ENCODE results near the gene EPSTI1.
"Not testable (repeated sequence)": the region's sequence is repeated elsewhere in the genome, so short reads cannot be mapped to it uniquely, and the experiment has no call there.

Gene EPSTI1, protein sequence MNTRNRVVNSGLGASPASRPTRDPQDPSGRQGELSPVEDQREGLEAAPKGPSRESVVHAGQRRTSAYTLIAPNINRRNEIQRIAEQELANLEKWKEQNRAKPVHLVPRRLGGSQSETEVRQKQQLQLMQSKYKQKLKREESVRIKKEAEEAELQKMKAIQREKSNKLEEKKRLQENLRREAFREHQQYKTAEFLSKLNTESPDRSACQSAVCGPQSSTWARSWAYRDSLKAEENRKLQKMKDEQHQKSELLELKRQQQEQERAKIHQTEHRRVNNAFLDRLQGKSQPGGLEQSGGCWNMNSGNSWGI

DNA sequence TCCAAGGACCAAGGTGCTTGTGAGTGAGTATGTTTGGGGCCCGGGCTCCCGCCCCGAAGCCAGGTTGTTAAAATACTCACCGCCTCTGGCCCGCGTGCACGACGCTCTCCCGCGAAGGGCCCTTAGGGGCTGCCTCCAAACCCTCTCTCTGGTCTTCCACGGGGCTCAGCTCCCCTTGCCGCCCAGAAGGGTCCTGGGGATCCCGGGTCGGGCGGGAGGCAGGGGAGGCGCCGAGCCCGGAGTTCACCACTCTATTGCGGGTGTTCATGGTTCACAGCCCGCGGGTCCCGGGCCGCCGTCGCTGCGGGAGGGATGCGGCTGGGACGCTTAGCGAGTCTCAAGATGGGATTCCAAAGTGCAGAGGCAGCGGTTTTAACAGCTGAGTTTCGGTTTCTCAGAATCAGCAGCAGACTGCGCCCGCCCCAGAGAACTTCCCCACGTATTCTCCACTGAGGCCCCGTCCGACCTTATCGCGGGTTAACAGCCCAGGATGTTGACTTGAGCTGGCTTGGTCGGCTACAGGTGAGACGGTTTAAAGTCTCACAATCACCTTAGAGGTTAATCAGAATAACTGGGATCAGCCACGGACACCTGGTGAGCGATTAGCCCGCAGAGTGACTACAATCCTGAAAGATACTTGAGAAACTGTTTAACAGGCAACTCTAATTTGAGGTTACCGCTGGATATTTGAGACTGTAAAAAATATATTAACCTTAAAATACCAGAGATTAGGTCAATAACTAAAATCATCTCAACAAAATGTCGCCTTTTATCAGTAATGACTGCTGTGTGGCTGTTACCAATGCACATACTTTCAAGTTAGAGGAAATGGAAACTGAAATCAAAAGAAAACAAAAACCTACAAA lies at the start of gene EPSTI1:
Gene EPSTI1, minus strand, starts transcription at position 344 of the 866 bp plus-strand sequence. Its CDS starts 76 bp downstream, at position 268.
- DNase-seq (ENCODE audit: low read depth), result peak; percentile 62

DNA sequence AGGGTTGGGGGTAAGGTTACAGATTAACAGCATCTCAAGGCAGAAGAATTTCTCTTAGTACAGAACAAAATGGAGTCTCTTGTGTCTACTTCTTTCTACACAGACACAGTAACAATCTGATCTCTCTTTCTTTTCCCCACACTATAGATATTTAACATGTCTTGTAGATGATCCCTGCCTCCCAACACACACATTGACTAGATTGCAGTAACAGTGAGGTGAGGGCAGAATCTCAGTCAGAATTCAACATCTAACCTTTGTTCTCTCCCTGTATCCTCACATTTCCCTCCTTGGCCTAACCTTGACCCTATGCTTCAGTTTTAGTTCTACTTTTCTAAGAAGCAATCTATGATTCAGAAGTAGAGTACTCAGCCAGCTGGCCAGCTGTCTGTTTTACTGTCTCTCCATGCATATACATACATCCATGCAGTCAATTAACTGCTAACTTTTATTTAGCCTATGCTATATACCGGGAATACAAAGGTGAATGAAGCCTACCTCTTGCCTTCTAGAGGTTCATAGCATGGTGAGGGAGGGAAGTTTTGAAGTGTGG lies 49.4 kb upstream of the EPSTI1 start:
- DNase-seq (ENCODE audit: low read depth), result no peak

DNA sequence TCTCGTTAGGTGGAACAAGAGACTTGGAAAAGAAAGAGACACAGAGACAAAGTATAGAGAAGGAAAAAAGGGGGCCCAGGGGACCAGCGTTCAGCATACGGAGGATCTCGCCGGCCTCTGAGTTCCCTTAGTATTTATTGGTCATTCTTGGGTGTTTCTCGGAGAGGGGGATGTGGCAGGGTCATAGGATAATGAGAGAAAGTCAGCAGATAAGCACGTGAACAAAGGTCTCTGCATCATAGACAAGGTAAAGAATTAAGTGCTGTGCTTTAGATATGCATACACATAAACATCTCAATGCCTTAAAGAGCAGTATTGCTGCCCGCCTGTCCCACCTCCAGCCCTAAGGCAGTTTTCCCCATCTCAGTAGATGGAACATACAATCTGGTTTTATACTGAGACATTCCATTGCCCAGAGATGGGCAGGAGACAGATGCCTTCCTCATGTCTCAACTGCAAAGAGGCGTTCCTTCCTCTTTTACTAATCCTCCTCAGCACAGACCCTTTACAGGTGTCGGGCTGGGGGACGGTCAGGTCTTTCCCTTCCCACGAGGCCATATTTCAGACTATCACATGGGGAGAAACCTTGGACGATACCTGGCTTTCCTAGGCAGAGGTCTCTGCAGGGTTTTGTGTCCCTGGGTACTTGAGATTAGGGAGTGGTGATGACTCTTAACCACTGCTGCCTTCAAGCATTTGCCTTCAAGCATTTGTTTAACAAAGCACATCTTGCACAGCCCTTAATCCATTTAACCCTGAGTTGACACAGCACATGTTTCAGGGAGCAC lies 48.7 kb upstream of the EPSTI1 start:
- not testable (repeated sequence) for DNase-seq (ENCODE audit: low read depth)

DNA sequence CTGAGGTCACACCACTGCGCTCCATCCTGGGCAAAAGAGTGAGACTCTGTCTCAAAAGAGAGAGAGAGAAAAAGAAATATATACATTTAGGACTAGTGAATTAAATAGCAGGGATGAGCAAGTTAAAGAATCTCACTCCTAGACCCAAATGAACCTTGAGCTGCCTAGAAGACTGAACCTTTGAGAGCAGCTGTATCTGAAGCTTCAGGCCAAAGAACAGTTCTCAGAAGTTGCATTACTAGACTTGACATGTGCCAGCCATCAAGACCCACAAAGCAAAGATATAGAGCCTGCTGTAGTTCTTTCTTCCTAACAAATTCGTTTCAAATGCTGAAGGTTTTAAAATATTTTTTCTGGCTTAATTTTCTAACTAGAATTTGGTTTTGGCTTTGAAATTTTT lies 47.9 kb upstream of the EPSTI1 start:
- DNase-seq (ENCODE audit: low read depth), result no peak

DNA sequence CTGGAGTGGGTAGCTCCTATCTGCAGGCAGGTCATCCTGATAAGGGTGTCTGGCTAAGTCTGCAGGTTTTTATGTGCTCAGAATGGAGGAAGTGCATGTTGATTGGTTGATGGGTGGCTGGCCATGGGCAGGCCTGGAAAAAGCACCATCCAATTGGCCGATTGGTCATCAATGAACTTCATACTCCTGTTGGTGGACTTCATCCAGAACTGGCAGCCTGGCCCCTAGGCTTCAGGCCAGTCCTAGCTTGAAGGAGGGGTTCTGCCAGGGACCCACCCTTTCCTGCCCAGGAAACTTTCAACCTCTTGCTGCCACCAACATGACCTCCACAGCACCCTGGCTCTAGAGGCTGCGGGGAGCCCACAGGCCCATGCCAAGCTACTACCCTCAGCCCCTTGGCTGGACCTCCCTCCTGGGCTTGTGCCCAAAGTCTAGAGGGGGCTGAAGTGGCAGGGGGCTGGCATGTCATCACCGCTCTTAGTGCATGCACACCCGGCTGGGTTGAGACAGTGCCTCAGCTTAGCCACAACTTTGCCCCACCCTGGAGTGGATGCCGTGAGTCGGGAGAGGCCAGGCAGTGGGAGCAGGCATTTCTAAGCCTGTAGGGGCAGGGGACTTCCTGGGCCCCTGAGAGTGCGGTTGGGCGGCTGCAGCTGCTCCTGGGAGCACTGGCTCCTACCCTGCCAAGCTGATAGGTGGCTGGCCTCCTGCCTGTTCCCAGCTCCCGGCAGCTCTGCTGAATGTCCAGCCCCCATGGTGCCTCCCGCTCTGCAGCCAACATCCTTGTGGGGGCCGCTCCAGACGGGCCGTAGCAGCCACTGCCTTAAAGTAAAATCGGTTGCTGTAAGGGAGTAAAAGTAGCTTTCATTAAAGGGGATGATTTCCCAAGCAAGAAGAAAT lies 44.6 kb upstream of the EPSTI1 start:
- DNase-seq (ENCODE audit: low read depth), result no peak

DNA sequence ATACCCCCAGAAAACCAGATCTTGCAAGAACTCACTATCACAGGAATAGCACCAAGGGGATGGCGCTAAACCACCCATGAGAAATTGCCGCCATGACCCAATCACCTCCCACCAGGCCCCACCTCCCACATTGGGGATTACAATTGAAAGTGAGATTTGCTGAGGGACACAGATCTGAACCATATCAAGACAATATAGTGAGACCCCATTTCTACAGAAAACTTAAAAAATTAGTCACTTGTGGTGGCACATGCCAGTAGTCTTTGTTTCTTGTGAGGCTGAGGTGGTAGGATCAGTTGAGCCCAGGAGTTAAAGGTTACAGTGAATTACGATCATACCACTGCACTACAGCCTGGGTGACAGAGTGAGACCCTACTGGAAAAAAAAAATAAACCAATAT lies 41.0 kb upstream of the EPSTI1 start:
- DNase-seq (ENCODE audit: low read depth), result no peak

DNA sequence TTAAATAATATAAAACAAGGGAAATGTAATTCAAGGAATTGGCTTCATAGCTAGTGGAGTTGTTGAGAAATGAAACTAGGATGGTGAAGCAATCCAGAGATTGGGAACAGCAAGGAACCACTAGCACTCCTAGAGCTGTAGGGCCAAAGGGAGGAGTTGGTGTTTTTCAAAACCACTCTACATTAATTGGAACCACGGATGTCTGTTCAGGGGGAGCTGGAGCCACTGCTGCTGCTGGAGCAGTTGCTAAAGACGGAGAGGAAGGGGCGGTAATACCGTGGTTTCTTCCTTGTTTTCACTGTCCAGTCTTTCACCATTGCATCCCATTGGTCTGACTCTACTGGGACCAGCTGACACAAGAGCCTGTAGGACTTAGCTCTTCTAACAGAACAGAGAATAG lies 39.8 kb upstream of the EPSTI1 start:
- DNase-seq (ENCODE audit: low read depth), result no peak

DNA sequence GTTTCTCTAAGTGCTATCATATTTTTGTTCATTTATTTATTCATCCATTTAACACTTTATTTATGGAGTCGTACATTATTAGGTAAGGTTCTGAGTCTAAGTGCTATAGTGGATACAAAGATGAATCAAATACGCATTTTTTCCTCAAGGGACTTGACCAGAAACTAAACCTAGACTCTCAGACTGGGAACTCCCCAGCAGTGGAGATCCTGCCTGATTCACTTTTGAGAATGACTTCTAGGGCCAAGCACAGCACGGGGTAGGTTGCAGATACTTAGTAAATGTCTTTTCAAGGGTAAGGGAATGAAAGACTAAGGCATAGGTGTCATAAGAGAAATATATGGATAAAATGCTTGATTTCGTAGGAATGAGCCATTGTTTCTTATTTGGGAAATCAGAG lies 38.5 kb upstream of the EPSTI1 start:
- no peak for DNase-seq (ENCODE audit: low read depth)

DNA sequence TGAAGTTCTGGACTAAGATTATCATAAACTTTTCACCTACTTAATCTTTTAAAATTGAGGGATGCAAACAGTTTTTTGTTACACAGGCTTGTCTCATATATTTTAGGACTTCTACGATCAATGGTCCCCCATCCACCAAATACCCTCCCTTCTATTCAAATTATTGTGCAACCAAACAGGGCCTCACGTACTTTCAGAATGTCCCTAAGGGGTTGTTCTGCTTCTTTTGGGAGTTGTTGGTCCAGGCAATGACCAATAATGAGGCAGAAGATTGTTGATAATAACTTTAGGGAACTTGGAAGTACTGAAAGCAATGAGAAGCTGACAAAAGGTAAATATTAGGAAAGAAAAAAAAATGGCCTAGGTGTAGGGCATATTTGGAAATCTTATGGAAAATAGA lies 34.2 kb upstream of the EPSTI1 start:
- DNase-seq (ENCODE audit: low read depth), result no peak

DNA sequence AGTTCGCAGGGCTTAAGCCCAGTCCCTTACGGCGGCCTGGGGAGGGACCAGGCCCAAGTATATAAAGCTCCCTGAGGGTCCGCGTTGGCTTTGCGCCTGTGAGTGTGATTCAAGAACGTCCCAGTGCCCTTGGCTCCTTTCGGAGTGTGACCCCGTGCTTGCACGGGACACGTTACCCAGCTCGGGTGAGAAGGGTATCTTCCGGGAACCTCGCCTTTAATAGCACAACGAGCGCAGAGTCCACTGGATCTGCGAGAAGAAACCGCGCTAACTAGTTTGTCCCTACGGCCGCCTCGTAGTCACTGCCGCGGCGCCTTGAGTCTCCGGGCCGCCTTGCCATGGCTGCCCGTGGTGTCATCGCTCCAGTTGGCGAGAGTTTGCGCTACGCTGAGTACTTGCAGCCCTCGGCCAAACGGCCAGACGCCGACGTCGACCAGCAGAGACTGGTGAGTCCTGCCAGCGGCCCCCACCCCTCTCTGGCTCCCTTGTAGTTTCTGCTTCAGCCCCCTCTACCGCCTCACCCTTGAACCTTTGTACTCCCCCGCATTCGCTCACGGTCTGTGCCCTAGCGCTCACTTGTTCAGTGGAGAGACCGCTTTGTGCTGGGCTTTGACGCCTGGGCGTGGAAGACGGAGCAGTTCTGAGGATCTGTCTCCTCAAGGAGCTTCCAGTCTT lies 31.4 kb upstream of the EPSTI1 start, which contains the start of gene DNAJC15:
Gene DNAJC15, plus strand, starts transcription at position 298 of the 675 bp plus-strand sequence. Its CDS starts 41 bp downstream, at position 339.
- peak; percentile 59 for DNase-seq (ENCODE audit: low read depth)

DNA sequence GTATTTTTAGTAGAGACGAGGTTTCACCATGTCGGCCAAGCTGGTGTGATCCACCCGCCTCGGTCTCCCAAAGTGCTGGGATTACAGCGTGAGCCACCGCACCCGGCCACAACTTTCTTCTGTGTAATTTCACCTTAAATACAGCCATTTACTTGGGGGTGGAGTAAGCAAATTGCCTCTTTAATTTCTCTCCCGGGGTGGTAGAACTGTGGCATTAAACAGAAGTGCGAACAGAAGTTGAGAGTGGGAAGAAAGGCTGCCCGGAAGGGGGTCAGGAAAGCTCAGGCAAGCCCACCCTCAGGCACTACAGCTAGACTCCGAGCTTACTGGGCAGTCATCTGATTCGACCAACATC lies 30.9 kb upstream of the EPSTI1 start:
- no peak for DNase-seq (ENCODE audit: low read depth)

DNA sequence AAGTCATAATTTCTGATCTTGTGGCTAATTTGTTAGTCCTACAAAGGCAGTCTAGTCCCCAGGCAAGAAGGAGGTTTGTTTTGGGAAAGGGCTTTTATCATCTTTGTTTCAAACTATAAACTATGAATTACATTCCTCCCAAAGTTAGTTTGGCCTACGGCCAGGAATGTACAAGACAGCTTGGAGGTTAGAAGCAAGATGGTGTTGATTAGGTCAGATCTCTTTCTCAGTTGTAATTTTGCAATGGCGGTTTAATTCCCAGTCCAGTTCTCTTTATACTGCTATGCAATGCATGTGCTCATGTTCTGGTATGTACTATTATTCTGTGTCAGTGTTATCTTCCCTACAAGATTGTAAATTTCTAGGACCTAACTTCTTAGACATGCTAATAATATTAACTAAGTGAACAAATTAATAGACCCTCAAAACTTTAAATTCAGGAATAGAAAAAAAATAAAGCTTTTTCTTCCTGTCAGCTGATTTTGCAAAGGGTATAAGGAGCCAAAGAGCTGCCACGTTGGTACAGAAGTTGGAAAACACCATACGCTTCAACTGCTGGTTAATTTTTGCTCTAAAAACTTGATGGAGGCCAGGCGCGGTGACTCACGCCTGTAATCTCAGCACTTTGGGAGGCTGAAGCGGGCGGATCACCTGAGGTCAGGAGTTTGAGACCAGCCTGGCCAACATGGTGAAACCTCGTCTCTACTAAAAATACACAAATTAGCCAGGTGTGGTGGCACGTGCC lies 30.1 kb upstream of the EPSTI1 start:
- DNase-seq (ENCODE audit: low read depth), result no peak

DNA sequence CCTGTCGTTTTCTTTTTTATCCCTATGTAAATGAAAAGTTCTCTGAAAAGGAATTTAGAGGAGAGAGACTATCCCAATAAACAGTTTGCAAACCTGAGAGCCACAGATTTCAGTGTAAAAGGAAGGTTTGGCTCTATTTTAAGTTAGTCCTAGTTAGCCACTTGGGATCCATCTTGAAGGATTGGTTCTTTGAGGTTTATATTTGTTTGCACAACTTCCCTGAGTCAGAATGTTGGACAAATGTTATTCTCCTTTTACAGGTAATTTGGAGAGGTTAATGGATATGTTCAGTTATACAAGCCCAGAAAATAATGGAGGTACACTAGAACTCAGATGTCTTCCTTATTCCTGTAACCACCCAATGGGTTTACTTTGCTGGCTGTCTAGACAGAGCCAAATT lies 28.8 kb upstream of the EPSTI1 start:
- DNase-seq (ENCODE audit: low read depth), result no peak

DNA sequence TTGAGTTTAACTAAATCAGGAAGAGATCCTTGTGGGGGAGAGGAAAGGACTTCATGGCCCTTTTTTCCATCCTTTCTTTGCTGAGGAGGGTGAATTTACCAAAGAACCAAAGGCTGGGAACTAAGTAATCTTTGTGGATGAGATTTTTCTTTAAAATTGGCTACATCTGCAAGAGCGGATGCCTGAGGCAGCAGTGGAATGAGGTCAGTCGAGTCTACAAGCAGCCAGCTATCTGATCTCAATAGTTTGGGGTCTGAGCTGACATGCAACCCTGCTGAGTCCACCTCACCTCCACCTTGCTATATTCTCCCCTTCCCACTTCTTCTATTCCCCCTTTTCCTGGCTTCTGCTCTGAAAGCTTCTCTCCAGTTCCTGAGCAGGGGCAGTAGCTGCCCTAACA lies 27.8 kb upstream of the EPSTI1 start:
- DNase-seq (ENCODE audit: low read depth), result no peak

DNA sequence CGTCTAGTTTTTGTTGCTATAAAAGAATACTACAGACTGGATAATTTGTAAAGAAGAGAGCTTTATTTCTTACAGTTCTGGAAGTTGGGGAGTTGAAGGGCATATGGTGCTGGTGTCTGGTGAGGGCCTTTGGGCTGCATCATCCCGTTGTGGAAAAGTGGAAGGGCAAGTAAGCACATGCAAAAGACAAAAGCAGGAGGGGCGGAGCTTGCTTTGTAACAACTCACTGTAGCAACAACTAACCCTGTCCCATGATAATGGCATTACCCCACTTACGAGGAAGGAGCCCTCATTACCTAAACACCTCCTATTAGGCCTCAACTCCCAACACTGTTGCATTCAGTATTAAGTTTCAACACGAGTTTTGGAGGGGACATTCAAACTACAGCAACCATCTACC lies 24.2 kb upstream of the EPSTI1 start:
- no peak for DNase-seq (ENCODE audit: low read depth)

DNA sequence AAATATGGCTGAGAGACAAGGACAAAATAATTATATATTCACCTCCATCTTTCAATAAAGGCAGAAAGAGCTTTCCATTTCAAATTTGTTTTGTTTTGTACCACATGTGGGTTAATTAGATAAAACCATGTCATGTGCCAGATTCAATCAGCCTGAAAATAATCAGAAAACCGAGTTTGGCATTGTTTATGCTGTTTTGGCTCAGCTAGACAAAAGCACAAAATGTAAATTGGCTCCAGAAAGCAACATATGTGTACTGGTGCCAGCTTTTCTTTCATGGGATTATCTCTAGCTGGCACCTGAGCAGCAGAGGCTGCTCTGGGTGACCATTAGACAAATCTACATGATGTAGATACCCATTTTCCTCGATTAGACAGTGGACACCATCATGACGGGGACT lies 22.1 kb upstream of the EPSTI1 start:
- no peak for DNase-seq (ENCODE audit: low read depth)

DNA sequence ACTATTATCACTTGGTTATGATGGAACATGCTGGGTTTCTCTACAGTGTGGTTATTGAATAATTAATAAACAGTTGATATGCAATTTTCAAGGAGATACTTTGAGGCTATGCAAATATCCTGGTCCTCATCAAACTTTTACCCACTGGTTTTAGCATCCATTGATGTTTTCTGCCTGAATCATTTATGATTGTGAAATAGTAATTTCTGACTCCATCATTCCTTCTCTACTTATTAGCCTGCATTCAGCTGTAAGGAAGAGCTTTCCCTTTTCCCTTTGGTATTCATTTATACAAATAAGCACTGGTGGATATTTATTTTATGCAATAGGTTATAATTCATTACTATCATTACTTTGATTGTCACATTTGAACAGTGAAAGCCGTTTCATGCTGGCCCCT lies 17.5 kb upstream of the EPSTI1 start:
- no peak for DNase-seq (ENCODE audit: low read depth)

DNA sequence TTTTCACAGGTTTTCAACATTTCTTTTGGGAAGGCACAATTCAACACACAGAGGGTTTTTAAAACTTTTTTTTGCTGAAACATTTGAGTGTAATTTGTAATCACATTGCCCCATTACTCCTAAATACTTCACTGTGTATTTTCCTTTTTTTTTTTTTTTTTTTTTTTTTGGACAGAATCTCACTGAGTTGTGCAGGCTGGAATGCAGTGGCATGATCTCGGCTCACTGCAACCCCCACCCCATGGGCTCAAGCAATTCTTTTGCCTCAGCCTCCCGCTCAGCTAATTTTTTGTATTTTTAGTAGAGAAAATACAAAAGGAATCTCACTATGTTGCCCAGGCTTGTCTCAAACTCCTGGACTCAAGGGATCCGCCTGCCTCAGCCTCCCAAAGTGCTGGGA lies 16.6 kb upstream of the EPSTI1 start:
- no peak for DNase-seq (ENCODE audit: low read depth)

DNA sequence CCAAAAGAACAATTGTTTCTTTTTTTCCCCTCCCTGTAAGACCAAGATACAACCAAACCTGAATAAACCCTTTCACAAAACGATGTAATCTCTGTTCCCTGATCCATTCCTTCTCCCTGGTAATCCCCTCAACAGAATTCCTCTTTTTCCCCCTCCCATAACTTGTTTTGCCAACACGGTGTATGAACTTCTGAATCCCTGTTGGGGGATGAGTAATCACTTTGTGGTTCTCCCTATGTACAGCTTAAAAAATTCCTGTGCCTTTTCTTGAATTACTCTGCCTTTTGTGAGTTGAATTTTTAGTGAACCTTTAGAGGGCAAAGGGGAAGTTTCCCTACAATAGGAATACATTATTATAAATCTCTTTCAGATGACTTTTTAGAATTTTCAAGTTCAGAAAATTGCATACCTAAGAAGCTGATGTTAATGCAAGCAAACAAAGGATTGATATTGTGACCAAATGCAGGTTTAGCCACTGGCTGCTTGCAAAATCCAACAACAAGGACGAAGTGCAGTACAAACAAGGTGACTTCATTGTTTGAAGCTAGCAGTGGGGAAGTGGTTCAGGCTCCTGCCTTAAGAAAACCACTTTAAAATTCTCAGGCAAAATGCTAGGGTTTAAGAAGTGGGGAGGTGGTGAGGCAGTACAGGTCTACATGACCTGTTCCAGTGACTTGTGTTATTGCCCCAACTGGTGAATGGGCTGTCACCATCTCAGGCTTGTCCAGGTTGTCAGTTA lies 15.0 kb upstream of the EPSTI1 start:
- no peak for DNase-seq (ENCODE audit: low read depth)
